GM21423 (cell line): ENCODE results near the gene CNDP1.

ENCODE experiments used
- ATAC-seq: cut with Tn5 transposase; IDR thresholded peaks from one replicate; pipeline ENCODE4 v1.9.1; 2021; ENCODE audit warnings: mild to moderate bottlenecking, moderate library complexity; ENCODE audit not compliant: unreplicated experiment

The CNDP1 gene

DNA sequence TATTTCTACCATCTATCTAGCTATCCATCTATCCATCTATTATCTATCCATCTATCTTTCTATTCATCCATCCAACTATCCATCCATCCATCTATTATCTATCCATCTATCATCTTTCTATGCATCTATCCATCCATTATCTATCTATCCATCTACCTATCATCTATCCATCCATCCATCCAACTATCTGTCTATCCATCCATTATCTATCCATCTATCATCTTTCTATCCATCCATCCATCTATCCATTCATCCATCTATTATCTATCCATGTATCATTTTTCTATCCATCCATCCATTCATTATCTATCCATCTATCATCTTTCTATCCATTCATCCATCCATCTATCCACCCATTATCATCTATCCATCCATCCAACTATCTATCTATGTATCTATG is 38.8 kb downstream of the CNDP1 start:
- no peak for ATAC-seq

DNA sequence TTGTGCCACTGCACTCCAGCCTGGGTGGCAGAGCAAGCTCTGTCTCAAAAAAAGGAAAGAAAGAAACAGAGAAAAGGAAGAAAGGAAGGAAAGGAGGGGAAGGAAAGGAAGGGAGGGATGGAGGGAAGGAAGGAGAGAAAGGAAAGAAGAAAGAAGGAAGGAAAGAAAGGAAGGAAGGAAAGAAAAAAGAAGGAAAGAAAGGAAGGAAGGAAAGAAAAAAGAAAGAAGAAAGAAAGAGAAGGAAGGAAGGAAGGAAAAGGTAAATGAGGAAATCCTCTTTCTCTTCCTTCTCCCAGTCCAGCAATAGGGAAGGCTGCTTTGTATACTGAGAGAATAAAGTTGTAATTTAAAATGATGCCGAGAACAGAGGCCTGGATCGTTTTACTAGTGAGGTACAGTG is 40.6 kb downstream of the CNDP1 start:
- no peak for ATAC-seq

DNA sequence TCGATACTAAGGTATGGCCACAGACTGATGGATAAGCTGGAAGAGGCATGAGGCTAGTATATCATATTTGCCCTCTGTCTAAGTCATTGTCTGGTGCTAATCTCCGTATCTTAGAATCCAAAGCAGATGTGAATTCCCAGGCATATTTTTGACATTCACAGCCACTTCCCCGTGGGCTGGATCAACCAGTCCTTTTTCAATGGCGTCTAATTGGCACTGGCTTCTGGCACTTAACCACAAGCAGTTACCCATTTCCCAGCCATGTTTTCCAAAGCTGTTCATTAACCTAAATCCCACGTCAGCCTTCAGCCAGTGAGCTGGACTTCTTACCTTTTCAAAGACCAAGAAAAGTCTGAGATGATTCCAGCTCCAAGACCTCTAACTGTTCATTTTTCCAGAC is 42.7 kb downstream of the CNDP1 start:
- no peak for ATAC-seq

DNA sequence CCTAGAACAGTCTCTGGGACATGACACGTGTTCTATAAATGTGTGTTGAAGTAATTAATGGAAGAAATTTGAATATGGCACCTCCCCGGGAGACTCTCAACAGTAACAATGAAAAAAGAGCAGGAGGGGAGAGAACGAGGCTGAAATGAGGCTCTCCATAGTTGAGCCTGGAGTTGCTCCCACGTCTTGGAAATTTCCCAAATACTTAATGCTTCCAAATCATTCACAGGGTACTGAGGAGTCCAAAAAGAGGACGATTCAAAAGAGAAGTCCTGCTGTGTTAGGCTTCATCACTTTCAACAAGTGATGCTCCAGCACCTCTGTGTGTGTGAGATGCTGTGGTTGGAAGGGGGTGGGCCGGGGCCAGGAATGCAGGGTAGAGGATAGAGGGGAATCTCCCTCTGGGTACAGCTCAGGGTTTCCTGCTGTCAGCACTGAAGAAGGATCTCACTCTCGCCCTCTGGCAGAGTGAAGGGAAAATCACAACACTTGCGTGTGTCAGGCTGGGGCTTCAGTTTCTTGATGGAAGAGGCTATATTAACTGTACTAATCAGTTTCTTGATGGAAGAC is 45.3 kb downstream of the CNDP1 start:
- ATAC-seq, result no peak

DNA sequence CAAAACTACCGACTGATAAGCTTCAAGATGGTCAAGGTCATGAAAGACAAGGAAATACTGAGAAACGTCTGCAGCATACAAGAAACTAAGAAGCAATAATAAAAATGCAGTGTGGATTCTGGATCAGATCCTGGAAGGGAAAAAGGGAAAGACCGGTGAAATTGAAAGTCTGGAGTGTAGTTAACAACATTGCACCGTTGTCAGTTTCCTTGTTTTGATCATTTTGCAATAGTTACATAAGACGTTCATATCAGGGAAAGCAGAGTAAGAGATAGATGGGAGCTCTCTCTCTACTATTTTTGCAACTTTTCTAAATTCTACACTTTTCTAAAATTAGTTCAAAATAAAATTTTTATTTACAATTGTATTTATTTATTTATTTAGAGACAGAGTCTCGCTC is 48.3 kb downstream of the CNDP1 start:
- ATAC-seq, result no peak

DNA sequence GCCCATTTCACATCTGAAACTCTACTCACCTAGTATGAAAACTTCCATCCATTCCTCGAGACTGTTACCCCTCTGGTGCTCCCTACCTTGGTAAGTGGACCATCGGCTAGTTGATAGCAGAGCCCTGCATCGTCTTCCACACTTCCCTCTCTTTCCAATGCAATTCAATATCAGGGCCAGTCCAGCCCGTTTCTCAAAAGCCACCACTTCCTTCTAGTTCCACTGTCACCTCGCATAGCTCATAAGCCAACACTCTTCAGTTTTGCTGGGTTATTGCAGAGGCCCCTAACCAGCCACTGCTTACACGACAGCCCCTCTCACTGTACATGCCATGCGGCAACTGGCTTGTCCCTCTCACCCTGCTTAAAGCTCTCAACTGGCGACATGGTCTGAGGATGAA is 53.1 kb downstream of the CNDP1 start:
- no peak for ATAC-seq

DNA sequence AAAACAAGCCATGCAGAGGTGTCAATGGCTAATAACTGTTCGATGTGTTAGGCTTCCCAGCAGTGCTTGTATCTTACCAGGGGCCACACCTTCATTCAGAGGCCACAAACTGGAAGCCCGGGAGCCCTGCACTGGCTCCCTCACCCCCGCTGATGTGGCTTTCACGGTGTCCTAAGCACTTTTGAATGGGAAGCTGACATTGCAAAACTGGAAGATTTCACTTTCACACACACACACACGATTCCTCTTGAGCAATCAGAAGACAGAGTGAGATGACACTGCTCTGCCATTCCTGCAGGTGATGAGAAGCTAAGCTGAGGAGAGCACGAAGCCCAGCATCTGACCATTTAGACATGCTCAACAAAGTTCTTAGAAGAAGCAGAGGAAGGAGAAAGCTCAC is 54.7 kb downstream of the CNDP1 start:
- ATAC-seq, result no peak

DNA sequence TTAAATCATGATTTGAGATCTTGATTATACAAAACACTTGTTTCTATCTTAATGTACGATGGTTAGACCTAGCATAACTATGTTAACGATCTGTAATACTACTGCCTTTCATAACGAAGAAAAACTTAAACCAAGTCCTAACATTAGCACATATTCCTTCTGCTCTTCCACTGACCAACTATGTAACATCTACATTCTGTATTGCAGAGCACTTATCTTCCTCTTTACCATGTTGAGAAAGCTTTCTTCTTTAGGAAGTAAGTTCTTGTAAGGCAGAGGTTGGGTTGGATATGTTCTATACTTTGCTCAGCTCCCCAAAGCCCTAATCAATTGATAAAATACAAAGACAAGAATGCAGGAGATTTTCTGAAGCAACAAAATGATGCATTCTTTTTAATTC is 55.5 kb downstream of the CNDP1 start:
- ATAC-seq, result no peak

DNA sequence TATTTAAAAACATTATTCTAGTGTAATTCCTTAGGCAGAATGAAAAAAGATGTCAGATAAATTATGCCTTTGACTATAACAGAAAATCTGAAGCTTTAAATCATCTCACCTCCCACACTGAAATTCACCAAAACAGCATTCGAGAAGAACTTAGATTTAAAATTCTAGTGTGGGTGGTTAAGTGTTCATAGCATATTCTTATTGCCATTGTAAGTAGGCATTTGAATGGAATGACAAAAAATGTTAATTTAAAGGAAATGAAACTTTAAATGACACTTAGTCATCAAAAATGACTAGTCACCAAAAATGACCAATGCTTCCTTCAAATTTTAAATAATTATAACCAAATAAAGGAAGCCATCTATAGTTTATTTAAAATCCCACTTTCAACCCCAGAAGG is 56.4 kb downstream of the CNDP1 start:
- ATAC-seq, result no peak

DNA sequence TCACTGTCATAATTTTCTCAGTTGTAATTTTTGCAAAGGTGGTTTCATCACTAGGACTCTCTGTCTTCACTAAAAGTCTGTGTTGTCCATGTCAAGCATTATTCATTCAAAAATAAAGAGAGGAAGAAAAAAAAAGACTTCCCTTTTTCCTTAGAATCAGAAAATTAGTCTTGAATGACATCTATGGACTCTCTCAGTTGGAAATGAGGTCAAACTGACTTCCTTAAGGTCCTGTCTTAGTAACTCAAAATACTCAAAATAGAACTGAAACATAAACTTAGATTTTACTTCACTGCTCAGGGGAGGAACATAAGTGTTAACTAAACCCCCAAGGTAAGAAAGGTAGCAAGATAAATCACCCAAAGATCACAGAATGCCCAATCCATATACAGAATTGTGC is 61.1 kb downstream of the CNDP1 start:
- ATAC-seq, result no peak

DNA sequence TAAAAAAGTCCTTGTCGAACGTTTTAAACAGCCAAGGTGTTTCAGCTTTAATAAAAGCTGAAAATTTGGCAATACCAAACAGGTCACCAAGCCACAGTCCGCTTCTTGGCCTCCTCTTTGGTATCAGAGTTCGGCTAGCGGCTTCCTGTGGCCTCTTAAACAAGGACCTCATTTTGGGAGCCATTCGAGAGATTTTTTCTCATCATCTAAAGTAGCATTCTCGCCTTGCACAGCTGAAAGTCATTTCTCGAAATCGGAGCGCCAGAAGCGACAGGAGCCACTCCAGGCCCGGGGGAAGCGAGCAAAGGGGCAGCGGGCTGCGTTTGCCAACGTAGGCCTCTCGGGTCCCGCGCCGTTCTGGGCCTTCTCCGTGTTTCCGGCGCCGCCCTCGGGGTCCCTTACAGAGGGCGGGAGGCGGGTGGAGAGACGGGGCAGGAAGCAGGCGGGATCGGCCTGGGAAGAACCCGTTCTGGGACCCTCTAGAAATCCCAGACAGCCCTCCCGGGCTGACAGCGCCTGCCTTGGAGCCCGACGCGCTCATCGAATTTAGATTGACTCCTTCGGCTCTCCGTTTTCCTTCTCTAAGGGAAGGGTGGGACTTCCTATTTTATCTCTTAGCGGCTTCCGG is 62.8 kb downstream of the CNDP1 start:
- ATAC-seq, result peak; percentile 33

DNA sequence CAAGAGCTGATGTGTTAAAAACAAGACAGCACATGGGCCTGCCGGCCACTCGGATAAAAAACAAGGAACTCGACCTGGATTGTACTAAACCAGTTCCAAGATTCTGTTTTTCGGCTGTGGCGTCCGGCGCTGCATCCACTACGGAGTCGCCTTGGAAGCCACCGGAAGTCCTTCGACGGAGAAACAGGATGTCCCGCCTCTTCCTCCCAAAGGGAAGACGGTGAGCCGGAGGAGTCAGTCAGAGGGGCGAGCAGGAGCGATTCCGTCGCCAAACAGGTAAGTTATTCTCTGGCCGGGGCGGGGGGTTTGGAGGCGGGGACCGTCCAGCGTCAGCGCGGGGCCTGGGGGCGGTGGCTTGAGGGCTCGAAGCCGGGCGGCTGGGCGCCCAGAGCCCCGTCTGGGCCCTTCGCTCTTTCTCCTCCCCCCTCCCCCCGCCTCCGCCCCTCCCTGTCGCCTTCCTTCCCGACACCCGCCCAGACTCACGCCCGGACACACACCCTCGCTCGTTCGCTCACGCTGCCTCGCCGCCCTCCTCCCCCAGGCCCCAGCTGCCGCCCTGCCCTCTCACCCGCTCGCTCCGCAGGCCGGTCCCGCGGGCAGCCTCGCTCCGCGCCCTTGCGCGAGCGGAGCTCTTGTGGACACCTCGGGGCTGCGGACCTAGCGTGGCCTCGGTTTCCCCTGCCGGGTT is 63.5 kb downstream of the CNDP1 start, which contains the start of gene ZNF407:
Gene ZNF407 (plus strand): TSS at position 209 of the 688 bp plus-strand sequence. CDS start 33,150 bp downstream, outside the sequence.
- ATAC-seq, result peak; percentile 69

DNA sequence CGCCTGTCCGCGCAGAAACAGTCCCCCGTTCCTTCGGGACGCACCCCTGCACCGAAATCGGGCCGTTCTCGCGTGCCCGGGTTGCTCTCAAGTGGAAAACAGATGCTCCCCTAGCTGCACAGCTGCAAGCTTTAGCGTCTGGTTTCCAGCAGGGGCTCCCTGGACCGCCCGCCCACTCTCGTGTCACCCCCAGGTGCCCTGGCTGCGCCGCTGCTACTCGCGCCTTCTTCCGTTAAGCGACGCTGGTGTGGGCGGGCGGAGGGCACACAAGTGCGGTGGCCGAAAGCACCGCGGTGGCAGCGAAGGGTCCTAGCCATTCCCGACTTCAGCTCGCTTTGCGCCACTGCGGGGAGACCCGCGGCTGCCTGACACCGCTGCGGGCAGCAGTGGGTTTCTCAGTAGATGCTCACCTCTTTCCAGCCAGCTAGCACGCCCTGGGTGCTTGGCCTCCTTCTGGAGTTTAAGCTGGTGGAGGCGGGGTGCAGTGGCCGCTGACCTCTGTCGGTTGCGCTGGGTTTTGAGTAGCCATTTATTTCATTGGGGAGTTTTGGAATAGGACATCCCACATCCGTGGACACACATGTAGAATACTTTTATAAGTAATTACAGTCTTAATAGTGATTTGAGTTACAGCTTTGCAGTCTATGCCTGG is 64.2 kb downstream of the CNDP1 start:
- peak; percentile 61 for ATAC-seq

DNA sequence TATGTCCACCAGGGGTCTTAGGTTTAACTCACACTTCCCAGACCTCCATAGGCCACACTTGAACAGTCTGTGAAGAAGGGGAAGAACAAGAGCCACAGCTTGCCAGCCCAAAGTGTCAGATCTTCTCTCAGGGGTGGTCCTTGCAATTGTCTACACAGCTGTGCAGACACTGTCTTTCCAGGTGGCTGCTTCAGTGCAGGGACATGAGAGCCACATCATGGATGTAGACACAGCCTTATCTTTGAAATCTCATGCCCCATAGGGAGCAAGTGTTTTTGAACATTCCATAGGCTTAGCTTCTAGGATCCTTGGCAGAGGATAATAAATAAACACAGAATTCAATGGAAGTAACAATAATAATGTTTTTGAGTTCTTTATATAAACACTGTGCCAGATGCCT is 70.1 kb downstream of the CNDP1 start:
- no peak for ATAC-seq

DNA sequence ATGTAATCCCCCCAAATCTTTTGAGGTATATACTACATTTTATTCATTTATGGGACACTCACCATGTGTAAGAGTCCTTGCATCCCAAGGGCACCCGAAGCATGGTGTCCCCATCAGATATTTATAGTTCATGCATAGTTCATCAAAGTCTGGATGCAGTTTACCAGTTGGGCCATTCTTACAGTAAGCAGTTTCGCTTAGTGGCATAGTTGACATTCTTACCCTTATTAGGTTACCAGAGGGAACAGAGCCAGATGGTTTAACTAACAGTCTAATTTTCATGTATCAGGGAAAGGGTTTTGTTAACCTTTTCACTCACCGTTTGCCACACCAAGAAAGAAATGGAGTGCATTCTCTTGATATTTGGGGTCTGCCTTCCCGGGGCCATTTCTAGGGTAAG is 70.5 kb downstream of the CNDP1 start:
- ATAC-seq, result no peak

DNA sequence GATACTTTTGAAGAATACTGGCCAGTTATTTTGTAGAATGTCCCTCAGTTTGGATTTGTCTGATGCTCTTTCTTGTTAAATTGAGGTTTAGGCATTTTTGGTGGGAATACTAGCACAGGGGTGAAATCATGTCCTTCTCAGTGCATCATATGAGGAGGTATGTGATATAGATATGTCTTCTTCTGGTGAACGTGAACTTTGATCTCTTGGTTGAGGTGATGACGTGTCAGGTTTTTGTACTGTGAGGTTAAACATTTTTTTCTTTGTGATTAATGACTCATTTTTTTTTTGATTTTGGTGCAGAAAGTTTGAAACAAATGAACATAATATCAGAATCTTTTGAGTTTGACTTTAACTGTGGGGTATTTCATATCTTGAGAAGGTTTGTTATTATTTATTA is 74.4 kb downstream of the CNDP1 start:
- ATAC-seq, result no peak

DNA sequence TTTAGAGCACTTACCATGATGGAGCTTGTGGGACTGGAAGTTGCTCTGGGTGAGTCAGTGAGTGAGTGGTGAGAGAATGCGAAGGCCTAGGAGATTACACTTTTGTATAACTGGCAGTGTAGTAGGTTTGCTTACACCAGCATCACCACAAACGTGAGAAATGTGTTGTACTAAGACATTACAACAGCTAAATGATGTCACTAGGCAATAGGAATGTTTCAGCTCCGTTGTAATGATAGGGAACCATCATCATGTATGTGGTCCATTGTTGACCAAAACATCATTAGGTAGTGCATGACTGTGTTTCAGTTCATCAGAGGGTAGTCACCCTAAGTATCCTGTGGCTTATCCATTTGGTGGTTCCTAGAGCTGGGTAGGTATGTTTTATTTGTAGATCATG is 75.2 kb downstream of the CNDP1 start:
- no peak for ATAC-seq

DNA sequence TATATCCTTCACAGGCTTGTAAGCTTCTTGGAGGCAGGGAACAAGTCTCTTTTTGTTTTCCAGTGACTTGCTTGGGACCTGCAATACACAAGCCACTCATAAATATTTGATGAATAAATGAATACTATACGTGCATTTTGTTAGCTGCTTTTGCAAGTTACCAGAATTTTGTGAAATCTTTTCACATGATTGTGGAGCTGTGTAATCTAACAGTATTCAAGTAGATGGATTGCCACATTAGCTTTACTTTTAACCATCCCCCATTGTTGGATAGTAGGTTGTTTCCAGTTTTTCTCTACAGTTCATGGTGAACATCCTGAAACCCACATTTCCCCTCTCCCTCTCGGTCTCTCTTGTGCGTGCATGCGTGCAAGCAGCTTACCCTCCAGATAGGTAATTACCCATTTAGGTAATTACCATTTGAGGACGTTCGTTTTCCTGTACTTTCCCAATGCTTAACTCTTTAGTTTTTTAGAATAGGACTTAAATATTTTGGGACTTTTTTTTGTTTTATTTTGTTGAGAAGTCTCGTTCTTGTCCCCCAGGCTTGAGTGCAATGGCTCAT is 75.8 kb downstream of the CNDP1 start:
- ATAC-seq, result no peak

DNA sequence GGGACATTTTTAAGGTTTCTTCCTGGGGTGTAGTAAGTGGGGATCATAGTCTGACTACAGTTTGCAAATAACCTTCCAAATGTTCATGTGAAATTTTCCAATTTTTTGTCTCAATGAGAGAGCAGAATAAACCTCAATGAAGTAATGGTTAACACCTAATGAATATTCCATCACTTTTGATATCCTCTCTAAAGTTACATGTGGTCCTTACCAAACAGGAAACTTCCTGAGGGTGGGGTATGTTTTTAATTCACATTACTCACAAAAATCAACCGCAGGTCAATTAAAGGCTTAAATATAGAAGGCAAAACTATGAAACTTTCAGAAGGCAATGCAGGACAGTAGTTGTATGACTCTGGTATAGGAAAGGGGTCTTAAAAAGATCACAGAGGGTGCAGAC is 76.6 kb downstream of the CNDP1 start:
- ATAC-seq, result no peak

DNA sequence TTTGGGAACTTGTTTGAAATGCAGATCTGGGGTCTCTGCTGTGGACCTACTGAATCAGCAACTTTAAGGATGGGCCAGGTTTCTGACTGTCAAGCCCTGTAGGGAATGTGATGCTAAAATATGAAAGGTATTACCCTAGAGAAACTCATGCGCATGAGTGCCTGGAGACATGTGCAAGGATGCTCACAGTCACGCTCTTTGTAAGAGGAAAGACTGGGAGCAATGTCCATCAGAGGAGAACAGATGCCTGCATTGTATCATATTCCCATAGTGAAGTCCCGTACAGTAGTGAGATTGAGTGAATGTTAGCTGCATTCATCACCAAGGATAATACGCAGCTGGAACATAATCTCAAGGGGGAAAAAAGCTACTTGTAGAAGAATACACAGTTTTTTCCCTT is 77.5 kb downstream of the CNDP1 start:
- no peak for ATAC-seq

DNA sequence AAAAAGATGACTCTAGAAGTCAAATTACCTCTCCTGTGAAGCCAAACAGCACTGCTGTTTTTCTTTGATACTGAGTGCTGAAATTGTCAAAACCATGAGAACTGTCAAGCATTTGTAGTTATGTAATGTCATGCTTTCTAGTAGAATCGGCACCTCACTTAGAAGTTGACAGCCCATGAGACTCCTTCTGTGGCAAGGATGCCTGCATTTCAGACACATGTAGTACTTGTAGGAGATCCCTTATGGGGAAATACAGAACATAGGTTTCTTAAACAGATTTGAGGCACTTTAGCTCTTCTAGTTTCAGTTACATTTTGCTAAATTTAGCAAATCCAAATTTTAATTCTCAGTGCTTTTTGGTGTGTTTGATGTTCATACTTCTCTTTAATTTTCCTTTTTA is 79.1 kb downstream of the CNDP1 start:
- no peak for ATAC-seq

DNA sequence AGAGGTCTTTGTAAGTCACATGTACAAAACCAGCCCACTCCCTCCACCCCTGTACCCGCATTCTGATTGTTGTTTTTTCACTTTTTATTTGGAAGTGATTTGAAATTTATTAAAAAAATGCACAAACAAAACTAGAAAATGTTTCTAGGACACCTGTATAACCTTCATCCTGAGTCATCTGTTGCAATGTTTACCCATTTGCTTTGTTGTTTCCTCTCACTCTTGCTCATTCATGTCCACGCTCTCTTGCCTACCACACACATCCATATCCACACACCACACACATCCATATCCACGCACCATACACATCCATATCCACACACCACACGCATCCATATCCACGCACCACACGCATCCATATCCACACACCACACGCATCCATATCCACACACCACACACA is 82.2 kb downstream of the CNDP1 start:
- ATAC-seq, result no peak
